PFSK-1 (cell line): Measurements from ENCODE around the gene SIGLEC9.

Experiments
- POLR2AphosphoS5 ChIP-seq: IDR thresholded peaks from 2 replicates; pipeline ENCODE4 v1.6.1; 2012; ENCODE audit warnings: low read depth, mild to moderate bottlenecking, control low read depth, low read length, moderate library complexity
- SIN3A ChIP-seq: IDR thresholded peaks from 2 replicates; pipeline ENCODE4 v1.6.1; 2012; ENCODE audit warnings: mild to moderate bottlenecking, low read length, moderate library complexity, borderline replicate concordance; ENCODE audit not compliant: insufficient read depth
- TAF1 ChIP-seq: IDR thresholded peaks from 2 replicates; pipeline ENCODE4 v1.6.1; 2012; ENCODE audit warnings: low read length, control low read depth, borderline replicate concordance; ENCODE audit not compliant: insufficient read depth
- TF ChIP-seq, protein P1 (sequence below), 2 experiments: IDR thresholded peaks; 2 replicates each; pipeline versions ENCODE4 v1.6.1 to v1.8.0; 2011 to 2012; ENCODE audit warnings: low read depth in 2 of 2, low read length in 2 of 2, control low read depth in 1 of 2, inconsistent platforms in 1 of 2, mild to moderate bottlenecking in 1 of 2, moderate library complexity in 1 of 2; ENCODE audit not compliant: insufficient read depth in 1 of 2

- TF ChIP-seq, protein P1, sequence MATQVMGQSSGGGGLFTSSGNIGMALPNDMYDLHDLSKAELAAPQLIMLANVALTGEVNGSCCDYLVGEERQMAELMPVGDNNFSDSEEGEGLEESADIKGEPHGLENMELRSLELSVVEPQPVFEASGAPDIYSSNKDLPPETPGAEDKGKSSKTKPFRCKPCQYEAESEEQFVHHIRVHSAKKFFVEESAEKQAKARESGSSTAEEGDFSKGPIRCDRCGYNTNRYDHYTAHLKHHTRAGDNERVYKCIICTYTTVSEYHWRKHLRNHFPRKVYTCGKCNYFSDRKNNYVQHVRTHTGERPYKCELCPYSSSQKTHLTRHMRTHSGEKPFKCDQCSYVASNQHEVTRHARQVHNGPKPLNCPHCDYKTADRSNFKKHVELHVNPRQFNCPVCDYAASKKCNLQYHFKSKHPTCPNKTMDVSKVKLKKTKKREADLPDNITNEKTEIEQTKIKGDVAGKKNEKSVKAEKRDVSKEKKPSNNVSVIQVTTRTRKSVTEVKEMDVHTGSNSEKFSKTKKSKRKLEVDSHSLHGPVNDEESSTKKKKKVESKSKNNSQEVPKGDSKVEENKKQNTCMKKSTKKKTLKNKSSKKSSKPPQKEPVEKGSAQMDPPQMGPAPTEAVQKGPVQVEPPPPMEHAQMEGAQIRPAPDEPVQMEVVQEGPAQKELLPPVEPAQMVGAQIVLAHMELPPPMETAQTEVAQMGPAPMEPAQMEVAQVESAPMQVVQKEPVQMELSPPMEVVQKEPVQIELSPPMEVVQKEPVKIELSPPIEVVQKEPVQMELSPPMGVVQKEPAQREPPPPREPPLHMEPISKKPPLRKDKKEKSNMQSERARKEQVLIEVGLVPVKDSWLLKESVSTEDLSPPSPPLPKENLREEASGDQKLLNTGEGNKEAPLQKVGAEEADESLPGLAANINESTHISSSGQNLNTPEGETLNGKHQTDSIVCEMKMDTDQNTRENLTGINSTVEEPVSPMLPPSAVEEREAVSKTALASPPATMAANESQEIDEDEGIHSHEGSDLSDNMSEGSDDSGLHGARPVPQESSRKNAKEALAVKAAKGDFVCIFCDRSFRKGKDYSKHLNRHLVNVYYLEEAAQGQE (IDR thresholded peaks at IDR 0.05; ENCODE audit: insufficient read depth in 1 of 2, low read depth in 2 of 2, low read length in 2 of 2): no peak
- TF ChIP-seq POLR2AphosphoS5 (no peak), TAF1 (no peak), SIN3A (no peak)
These were observed 47.5 kb downstream of the SIGLEC9 start for GRCh38 chr19:51172223-51172622.
